Peyer's patch (tissue), 4 donors: ENCODE data around the gene KYAT1.

Experiments used
- POLR2A ChIP-seq, 2 donors: fragments of 450-650 bp; IDR thresholded peaks; one replicate each; pipeline ENCODE4 v1.5.1; 2017; ENCODE audit warnings: antibody characterized with exemption in 2 of 2, mild to moderate bottlenecking in 2 of 2, moderate library complexity in 2 of 2
- TF ChIP-seq, protein P1 (sequence below), 6 experiments: fragments of 450-650 bp in 4 of 6; fragments of 200-600 bp in 2 of 6; sonication (generic) in 1 of 6; IDR thresholded peaks; one replicate each; pipeline ENCODE4 v1.5.1; 2017 to 2019; ENCODE audit warnings: antibody characterized with exemption in 6 of 6, mild to moderate bottlenecking in 3 of 6, moderate library complexity in 1 of 6

DNA sequence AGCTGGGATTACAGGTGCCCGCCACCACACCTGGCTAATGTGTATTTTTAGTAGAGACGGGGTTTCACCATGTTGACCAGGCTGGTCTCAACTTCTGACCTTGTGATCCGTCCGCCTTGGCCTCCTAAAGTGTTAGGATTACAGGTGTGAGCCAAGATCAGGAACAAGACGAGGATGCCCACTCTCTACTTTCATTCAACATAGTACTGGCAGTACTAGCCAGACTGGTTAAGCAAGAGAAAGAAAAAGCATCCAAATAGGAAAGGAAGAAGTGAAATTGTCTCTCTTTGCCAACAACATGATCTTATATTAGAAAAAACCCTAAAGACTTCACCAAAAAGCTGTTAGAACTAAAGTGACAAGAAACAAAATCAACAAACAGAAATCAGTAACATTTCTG lies 70.9 kb downstream of the KYAT1 start:
- TF ChIP-seq, protein P1, sequence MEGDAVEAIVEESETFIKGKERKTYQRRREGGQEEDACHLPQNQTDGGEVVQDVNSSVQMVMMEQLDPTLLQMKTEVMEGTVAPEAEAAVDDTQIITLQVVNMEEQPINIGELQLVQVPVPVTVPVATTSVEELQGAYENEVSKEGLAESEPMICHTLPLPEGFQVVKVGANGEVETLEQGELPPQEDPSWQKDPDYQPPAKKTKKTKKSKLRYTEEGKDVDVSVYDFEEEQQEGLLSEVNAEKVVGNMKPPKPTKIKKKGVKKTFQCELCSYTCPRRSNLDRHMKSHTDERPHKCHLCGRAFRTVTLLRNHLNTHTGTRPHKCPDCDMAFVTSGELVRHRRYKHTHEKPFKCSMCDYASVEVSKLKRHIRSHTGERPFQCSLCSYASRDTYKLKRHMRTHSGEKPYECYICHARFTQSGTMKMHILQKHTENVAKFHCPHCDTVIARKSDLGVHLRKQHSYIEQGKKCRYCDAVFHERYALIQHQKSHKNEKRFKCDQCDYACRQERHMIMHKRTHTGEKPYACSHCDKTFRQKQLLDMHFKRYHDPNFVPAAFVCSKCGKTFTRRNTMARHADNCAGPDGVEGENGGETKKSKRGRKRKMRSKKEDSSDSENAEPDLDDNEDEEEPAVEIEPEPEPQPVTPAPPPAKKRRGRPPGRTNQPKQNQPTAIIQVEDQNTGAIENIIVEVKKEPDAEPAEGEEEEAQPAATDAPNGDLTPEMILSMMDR (IDR thresholded peaks at IDR 0.05) = no peak
- no peak for TF ChIP-seq POLR2A (IDR thresholded peaks at IDR 0.05)
